Brain pericyte (primary cell): Measurements from ENCODE around the gene FZD10.

ENCODE experiments used
- DNase-seq: peaks from one replicate; pipeline ENCODE4 v3.0.0-alpha.2; 2012; ENCODE audit warnings: low read depth, low spot score

FZD10 gene

GRCh38 chr12:130205495-130205894 is 43.2 kb downstream of the FZD10 start:
- no peak for DNase-seq

DNA sequence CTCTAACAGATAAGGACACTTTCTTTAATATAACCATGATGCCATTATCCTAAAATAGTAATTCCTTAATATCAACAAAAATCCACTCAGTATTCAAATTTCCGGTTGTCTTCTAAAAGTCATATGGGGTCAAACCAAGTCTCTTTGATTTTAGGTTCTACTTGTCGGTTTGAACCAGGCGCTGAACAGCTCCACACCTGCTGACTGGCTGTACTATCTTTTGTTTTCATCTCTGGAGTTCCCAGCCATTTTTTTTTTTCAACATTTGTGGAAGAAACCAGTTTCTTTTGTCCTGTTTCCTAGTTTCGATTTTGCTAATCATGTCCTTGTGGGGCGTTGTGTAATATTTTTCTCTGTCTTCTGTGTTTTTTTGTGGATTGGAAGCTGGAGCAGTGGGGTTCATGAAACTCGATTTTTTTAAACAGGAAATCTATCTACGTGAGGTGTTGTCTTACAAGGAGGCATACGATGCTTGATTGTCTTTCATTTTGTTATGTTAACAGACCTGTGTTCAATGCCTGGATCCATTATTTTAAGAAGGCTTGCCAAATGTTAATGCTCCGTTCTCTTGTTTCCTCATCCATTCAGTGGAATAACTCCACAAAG is 50.2 kb downstream of the FZD10 start:
- no peak for DNase-seq

DNA sequence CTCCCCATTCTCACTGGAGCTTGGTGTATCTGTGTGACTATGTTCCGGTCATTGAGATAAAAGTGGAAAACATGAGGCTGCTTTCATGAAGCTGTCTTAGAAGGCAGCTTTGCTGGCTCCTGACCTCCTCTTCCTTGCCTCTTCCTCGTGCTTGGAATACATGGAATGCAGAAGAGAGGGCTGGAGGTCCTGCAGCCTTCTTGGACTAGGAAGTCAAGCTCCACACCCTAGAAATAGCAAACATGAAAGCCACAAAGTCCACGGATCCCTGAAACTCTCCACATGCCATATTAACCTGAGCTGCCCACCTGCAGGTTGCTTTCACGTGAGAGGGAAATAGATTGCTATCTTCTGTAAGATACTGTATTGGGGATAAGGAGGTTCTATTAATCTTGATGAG is 51.0 kb downstream of the FZD10 start:
- DNase-seq = no peak

GRCh38 chr12:130214686-130215395 is 52.6 kb downstream of the FZD10 start:
- DNase-seq = no peak
